ENCODE data around the gene GOLGA8H.
"Not testable (repeated sequence)": the region's sequence is repeated elsewhere in the genome, so short reads cannot be mapped to it uniquely, and the experiment has no call there.

GRCh38 chr15:30626194-30626565, 22.4 kb downstream of the GOLGA8H start:
- TF ChIP-seq L3MBTL2 (conservative IDR thresholded peaks at IDR 0.05); FOXK2 (IDR thresholded peaks at IDR 0.05); FOXM1 (IDR thresholded peaks at IDR 0.05; ENCODE audit: borderline replicate concordance); ELF4 (IDR thresholded peaks at IDR 0.05); HDGF (IDR thresholded peaks at IDR 0.05; ENCODE audit: borderline replicate concordance); FOXA1 (IDR thresholded peaks at IDR 0.05); NFRKB (IDR thresholded peaks at IDR 0.05); TARDBP (IDR thresholded peaks at IDR 0.05); ARNT (IDR thresholded peaks at IDR 0.05); SP1 (IDR thresholded peaks at IDR 0.05); SUZ12 (IDR thresholded peaks at IDR 0.05); ZNF384 (IDR thresholded peaks at IDR 0.05); BHLHE40 (IDR thresholded peaks at IDR 0.05; ENCODE audit: borderline replicate concordance); LEF1 (IDR thresholded peaks at IDR 0.05; ENCODE audit: borderline replicate concordance): not testable (repeated sequence)
